Neural progenitor cell (in vitro differentiated cells): ENCODE results near the gene PLEKHF1. TPM values are rescaled to one million over a fixed set of nuclear protein-coding genes. Genes with fewer than 3 reads are reported as not detected.

ENCODE experiments used
- DNase-seq: peaks from one replicate; pipeline ENCODE4 v3.0.0-alpha.2; 2016; ENCODE audit warnings: low spot score
- H2AFZ ChIP-seq: fragments of 200-600 bp; sonication (generic); replicated peaks from 2 replicates; pipeline ENCODE4 v1.6.1; 2016; ENCODE audit warnings: antibody characterized with exemption
- H3F3A ChIP-seq: fragments of 200-600 bp; sonication (generic); 2 replicates; pipeline ENCODE4 v1.6.1; 2016; ENCODE audit warnings: antibody characterized with exemption, low read depth
- H3K27ac ChIP-seq: fragments of 200-600 bp; sonication (generic); 2 replicates; pipeline ENCODE4 v1.5.1; 2016; ENCODE audit warnings: mild to moderate bottlenecking
- H3K27me3 ChIP-seq: fragments of 200-600 bp; sonication (generic); 2 replicates; pipeline ENCODE4 v1.6.1; 2016; ENCODE audit warnings: mild to moderate bottlenecking, moderate library complexity
- H3K36me3 ChIP-seq: fragments of 200-600 bp; sonication (generic); 2 replicates; pipeline ENCODE4 v1.5.1; 2016
- H3K4me1 ChIP-seq: fragments of 200-600 bp; sonication (generic); 2 replicates; pipeline ENCODE4 v1.6.1; 2016; ENCODE audit warnings: mixed run types
- H3K4me2 ChIP-seq: fragments of 200-600 bp; sonication (generic); 2 replicates; pipeline ENCODE4 v1.6.1; 2016
- H3K4me3 ChIP-seq: fragments of 200-600 bp; sonication (generic); 2 replicates; pipeline ENCODE4 v1.5.1; 2016
- H3K79me2 ChIP-seq: fragments of 200-600 bp; sonication (generic); 2 replicates; pipeline ENCODE4 v1.6.1; 2016; ENCODE audit warnings: low read depth
- H3K9ac ChIP-seq: fragments of 200-600 bp; sonication (generic); 2 replicates; pipeline ENCODE4 v1.6.1; 2016
- H3K9me3 ChIP-seq: fragments of 200-600 bp; sonication (generic); 2 replicates; pipeline ENCODE4 v1.5.1; 2016; ENCODE audit warnings: low read depth
- H4K20me1 ChIP-seq: fragments of 200-600 bp; sonication (generic); 2 replicates; pipeline ENCODE4 v1.6.1; 2016; ENCODE audit warnings: low read depth
- H3K27ac Mint-ChIP-seq: 3 replicates; pipeline ENCODE4 v1.8.0; 2021; ENCODE audit warnings: mixed read lengths
- H3K27me3 Mint-ChIP-seq: 2 replicates; pipeline ENCODE4 v1.8.0; 2022; ENCODE audit warnings: low read depth, mild to moderate bottlenecking, inconsistent platforms, moderate library complexity, mixed read lengths; ENCODE audit not compliant: insufficient read depth
- H3K36me3 Mint-ChIP-seq: 3 replicates; pipeline ENCODE4 v1.8.0; 2021; ENCODE audit warnings: mixed read lengths
- H3K4me1 Mint-ChIP-seq: 3 replicates; pipeline ENCODE4 v1.8.0; 2021; ENCODE audit warnings: mixed read lengths
- H3K4me3 Mint-ChIP-seq: 3 replicates; pipeline ENCODE4 v1.8.0; 2021; ENCODE audit warnings: mild to moderate bottlenecking, moderate library complexity, mixed read lengths
- H3K9me3 Mint-ChIP-seq: 3 replicates; pipeline ENCODE4 v1.8.0; 2020; ENCODE audit warnings: mixed read lengths
- EZH2 ChIP-seq: fragments of 200-600 bp; sonication (generic); IDR thresholded peaks from 2 replicates; pipeline ENCODE4 v1.6.1; 2017; ENCODE audit warnings: antibody characterized with exemption, mild to moderate bottlenecking, moderate library complexity
- EZH2phosphoT487 ChIP-seq: fragments of 200-600 bp; sonication (generic); IDR thresholded peaks from 2 replicates; pipeline ENCODE4 v1.6.1; 2017; ENCODE audit warnings: antibody characterized with exemption
- total RNA-seq: library from RNA; depleted of rRNA; stranded (reverse); fragments of >200 nt; gene quantifications from 2 replicates; pipeline ENCODE4 v1.2.3, GENCODE V29; 2015; ENCODE audit warnings: low replicate concordance
- TF ChIP-seq, protein P1 (sequence below): fragments of 200-600 bp; sonication (generic); IDR thresholded peaks from 2 replicates; pipeline ENCODE4 v1.5.1; 2017; ENCODE audit warnings: antibody characterized with exemption, mild to moderate bottlenecking

Gene PLEKHF1
- total RNA-seq, 1 donor from 2014 or later, result 1.2 TPM

DNA sequence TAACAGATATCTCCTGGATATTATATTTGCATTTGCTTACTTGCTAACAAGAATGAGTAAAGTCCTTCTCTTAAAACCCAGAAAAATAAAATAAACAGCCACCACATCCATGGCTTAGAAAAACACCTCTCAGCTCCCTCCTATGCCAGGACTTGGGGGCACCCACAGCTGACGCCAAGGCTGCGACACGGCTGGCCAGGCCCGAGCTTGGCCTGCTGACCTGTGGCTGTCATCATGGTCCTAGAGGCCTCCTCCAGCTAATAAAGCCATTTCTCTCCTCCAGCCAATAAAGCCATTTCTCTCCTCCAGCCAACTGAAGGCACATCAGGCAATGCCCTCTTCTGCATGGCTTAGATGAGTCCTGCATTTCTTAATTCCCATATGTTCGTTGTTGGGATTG lies 28.9 kb downstream of the PLEKHF1 start:
- peaks cover 6% of the 10 kb centered on the region for H3K36me3 Mint-ChIP-seq
- H3K9me3 Mint-ChIP-seq, result peaks cover 7% of the 10 kb centered on the region
- no peak for DNase-seq
- H3F3A ChIP-seq, result no peaks in the 10 kb centered on the region
- H3K4me3 ChIP-seq, result no peak overlapping the region
- no peak overlapping the region for H3K4me3 Mint-ChIP-seq
- TF ChIP-seq, protein P1, sequence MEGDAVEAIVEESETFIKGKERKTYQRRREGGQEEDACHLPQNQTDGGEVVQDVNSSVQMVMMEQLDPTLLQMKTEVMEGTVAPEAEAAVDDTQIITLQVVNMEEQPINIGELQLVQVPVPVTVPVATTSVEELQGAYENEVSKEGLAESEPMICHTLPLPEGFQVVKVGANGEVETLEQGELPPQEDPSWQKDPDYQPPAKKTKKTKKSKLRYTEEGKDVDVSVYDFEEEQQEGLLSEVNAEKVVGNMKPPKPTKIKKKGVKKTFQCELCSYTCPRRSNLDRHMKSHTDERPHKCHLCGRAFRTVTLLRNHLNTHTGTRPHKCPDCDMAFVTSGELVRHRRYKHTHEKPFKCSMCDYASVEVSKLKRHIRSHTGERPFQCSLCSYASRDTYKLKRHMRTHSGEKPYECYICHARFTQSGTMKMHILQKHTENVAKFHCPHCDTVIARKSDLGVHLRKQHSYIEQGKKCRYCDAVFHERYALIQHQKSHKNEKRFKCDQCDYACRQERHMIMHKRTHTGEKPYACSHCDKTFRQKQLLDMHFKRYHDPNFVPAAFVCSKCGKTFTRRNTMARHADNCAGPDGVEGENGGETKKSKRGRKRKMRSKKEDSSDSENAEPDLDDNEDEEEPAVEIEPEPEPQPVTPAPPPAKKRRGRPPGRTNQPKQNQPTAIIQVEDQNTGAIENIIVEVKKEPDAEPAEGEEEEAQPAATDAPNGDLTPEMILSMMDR, result no peak
- TF ChIP-seq EZH2 (no peak), EZH2phosphoT487 (no peak)
- no peak overlapping the region for H2AFZ ChIP-seq
- H3K27me3 Mint-ChIP-seq, result peaks cover 9% of the 10 kb centered on the region
- H3K79me2 ChIP-seq, result no peaks in the 10 kb centered on the region
- no peak overlapping the region for H3K27ac Mint-ChIP-seq
- no peak overlapping the region for H3K27ac ChIP-seq
- H3K27me3 ChIP-seq, result no peaks in the 10 kb centered on the region
- H3K36me3 ChIP-seq, result no peaks in the 10 kb centered on the region
- H3K4me1 ChIP-seq, result no peaks in the 10 kb centered on the region
- H3K4me2 ChIP-seq, result no peak overlapping the region
- no peaks in the 10 kb centered on the region for H3K9me3 ChIP-seq
- H4K20me1 ChIP-seq, result no peaks in the 10 kb centered on the region
- no peaks in the 10 kb centered on the region for H3K4me1 Mint-ChIP-seq
- no peak overlapping the region for H3K9ac ChIP-seq

DNA sequence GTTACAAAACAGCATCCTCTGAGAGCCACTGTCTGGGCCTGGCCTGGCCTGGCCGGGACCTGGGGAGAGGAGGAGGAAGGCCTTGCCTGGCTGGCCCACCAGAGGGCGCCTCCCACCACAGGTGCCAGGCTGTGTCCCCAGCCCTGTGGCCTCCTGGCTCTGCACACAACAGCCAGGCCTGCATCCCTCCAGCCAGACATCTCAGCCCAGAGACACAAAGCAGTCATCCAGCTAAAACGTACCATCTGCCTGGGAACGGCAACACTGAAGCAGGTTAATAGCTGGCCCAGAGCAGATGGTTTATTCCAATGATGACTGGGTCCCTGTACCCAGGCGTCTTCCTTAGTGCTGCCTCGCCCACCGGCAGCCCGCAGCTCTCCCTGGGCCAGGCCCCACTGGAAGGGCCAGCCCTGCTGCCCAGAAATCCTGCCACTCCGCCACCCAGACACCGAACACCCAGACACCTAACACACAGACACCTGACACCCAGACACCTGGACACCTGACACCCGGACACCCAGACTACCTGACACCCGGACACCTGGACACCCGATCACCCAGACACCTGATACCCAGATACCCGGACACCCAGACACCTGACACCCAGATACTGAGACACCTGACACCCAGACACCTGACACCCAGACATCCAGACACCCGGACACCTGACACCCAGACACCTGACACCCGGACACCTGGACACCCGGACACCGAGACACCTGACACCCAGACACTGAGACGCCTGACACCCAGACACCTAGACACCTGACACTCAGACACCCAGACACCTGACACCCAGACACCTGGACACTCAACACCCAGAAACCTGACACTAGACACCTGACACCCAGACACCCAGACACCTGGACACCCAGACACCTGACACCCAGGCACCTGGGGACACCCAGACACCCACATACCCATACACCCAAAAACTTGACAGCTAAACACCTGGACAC lies 29.7 kb downstream of the PLEKHF1 start:
- Histone ChIP-seq H3K4me2 (no peak overlapping the region), H3K27ac (no peak overlapping the region), H4K20me1 (no peaks in the 10 kb centered on the region), H3K36me3 (no peaks in the 10 kb centered on the region), H3K4me1 (peaks cover 4% of the 10 kb centered on the region), H3K9ac (no peak overlapping the region), H3K4me3 (no peak overlapping the region), H3K27me3 (no peaks in the 10 kb centered on the region), H3F3A (no peaks in the 10 kb centered on the region), H3K9me3 (no peaks in the 10 kb centered on the region), H2AFZ (no peak overlapping the region), H3K79me2 (no peaks in the 10 kb centered on the region)
- Mint-ChIP-seq H3K27me3 (peaks cover 5% of the 10 kb centered on the region), H3K36me3 (peaks cover 2% of the 10 kb centered on the region), H3K4me3 (peak overlapping the region; percentile 48), H3K4me1 (no peaks in the 10 kb centered on the region), H3K9me3 (peaks cover 2% of the 10 kb centered on the region), H3K27ac (no peak overlapping the region)
- peak; percentile 85 for DNase-seq
- TF ChIP-seq EZH2phosphoT487, result no peak
- TF ChIP-seq, protein P1, result peak; percentile 92

DNA sequence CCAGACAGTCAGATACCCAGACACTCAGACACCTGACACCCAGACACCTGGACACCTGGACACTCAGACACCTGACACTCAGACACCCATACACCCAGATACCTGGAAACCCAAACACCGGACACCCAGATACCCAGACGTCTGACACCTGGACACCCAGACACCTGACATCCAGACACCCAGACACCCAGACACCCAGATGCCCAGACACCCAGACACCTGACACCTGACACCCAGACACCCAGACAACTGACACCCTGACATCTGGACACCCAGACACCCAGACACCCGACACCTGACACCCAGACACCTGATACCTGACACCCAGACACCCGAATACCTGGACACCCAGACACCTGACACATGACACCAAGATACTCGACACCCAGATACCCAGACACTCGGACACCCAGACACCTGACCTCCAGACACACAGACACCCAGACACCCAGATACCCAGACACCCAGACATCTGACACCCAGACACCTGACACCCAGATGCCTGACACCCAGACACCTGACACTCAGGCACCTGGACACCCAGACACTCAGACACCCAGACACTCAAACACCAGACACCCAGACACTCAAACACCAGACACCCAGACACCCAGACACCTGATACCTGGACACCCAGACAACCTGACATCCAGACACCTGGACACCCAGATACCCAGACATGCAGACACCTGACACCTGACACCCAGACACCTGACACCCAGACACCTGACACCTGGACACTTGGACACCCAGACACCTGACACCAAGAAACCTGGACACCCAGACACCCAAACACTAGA lies 30.7 kb downstream of the PLEKHF1 start:
- no peaks in the 10 kb centered on the region for H3K27me3 ChIP-seq
- H3K4me2 ChIP-seq, result no peak overlapping the region
- no peak for DNase-seq
- H3K79me2 ChIP-seq, result no peaks in the 10 kb centered on the region
- no peak overlapping the region for H3K27ac ChIP-seq
- no peaks in the 10 kb centered on the region for H4K20me1 ChIP-seq
- TF ChIP-seq EZH2, result no peak
- TF ChIP-seq EZH2phosphoT487, result no peak
- TF ChIP-seq, protein P1, result no peak
- H3K4me1 ChIP-seq, result peaks cover 8% of the 10 kb centered on the region
- Mint-ChIP-seq H3K9me3 (peaks cover 2% of the 10 kb centered on the region), H3K4me3 (no peak overlapping the region), H3K27ac (no peak overlapping the region), H3K27me3 (peaks cover 5% of the 10 kb centered on the region), H3K36me3 (peaks cover 2% of the 10 kb centered on the region), H3K4me1 (no peaks in the 10 kb centered on the region)
- no peaks in the 10 kb centered on the region for H3K36me3 ChIP-seq
- H3K9ac ChIP-seq, result no peak overlapping the region
- H3K4me3 ChIP-seq, result no peak overlapping the region
- no peaks in the 10 kb centered on the region for H3F3A ChIP-seq
- H3K9me3 ChIP-seq, result no peaks in the 10 kb centered on the region
- H2AFZ ChIP-seq, result no peak overlapping the region
